Measurements from ENCODE around the gene WIPF3. TPM values are rescaled to one million over a fixed set of nuclear protein-coding genes. Genes with fewer than 3 reads are reported as not detected.

Gene WIPF3
- total and polyA plus RNA-seq, 10 donors, result 0.17 to 1.5 (median 0.65) TPM

GRCh38 chr7:29962035-29962434 lies 155.7 kb downstream of the WIPF3 start:
- no peak overlapping the region for H3K4me3 ChIP-seq
- H3K9me3 ChIP-seq, result no peaks in the 10 kb centered on the region
- H3K27me3 ChIP-seq (replicated peaks in 1 of 7), result no peaks in the 10 kb centered on the region
- TF ChIP-seq POLR2AphosphoS5 (IDR thresholded peaks at IDR 0.05) (no peak), CTCF (IDR thresholded peaks at IDR 0.05 in 8 of 11, conservative IDR thresholded peaks at IDR 0.05 in 3 of 11) (no peak), POLR2A (IDR thresholded peaks at IDR 0.05) (no peak)
- no peak overlapping the region for H3K27ac ChIP-seq
- WGBS, 5 donors, result 91 to 100% (median 95%) methylated on average over 1 of the region's 1 CpG
- no peak for DNase-seq
- intact Hi-C loops (cut with DNase I; ENCODE audit: low total_unique reads), result no loop called here
- H3K4me1 ChIP-seq, result peaks cover 0 to 6% (median 0%) of the 10 kb centered on the region in 6 donors
- H3K36me3 ChIP-seq, result peaks cover 0 to 4% (median 0%) of the 10 kb centered on the region in 6 donors

- no peak for DNase-seq
- Histone ChIP-seq H3K4me1 (peaks cover 0 to 5% (median 0%) of the 10 kb centered on the region in 6 donors), H3K4me3 (no peak overlapping the region), H3K27ac (no peak overlapping the region), H3K36me3 (peaks cover 0 to 6% (median 0%) of the 10 kb centered on the region in 6 donors), H3K9me3 (no peaks in the 10 kb centered on the region), H3K27me3 (replicated peaks in 1 of 7) (no peaks in the 10 kb centered on the region)
- WGBS, 5 donors, result 87 to 96% (median 89%) methylated on average over 3 of the region's 3 CpGs
- TF ChIP-seq POLR2A (IDR thresholded peaks at IDR 0.05) (no peak), CTCF (IDR thresholded peaks at IDR 0.05 in 8 of 11, conservative IDR thresholded peaks at IDR 0.05 in 3 of 11) (no peak), POLR2AphosphoS5 (IDR thresholded peaks at IDR 0.05) (no peak)
- intact Hi-C loops (cut with DNase I; ENCODE audit: low total_unique reads), result no loop called here
These were observed 158.7 kb downstream of the WIPF3 start for GRCh38 chr7:29965030-29965429.

Small RNA genes within 50 kb of the gene (small RNA-seq; reads per million reads assigned to genes)
- 0 reads per million in 4 donors for gene RF01210

Other genes with a start within 250 kb of the WIPF3 start
- not detected for gene PRR15, start 242.7 kb upstream of the WIPF3 start, total RNA-seq
- under 1 TPM in 2 of 3 donors, not detected in 1; 0.06 to 0.11 TPM for gene PRR15, start 242.7 kb upstream of the WIPF3 start, polyA plus RNA-seq
- gene SCRN1, start 183.3 kb downstream of the WIPF3 start, total RNA-seq, result 10 to 100 TPM; 14.4 to 27.8 (median 20.5) TPM
- 10 to 100 TPM in 1 of 3 donors, 1 to 10 TPM in 2; 5.4 to 11.9 (median 6.4) TPM for gene SCRN1, start 183.3 kb downstream of the WIPF3 start, polyA plus RNA-seq
- gene FKBP14, start 220.2 kb downstream of the WIPF3 start, total RNA-seq, result 10 to 100 TPM in 4 of 7 donors, 1 to 10 TPM in 3; 5.5 to 14.7 (median 10.7) TPM
- gene FKBP14, start 220.2 kb downstream of the WIPF3 start, polyA plus RNA-seq, result 1 to 10 TPM; 1.2 to 1.3 (median 1.3) TPM
- gene PLEKHA8, start 221.9 kb downstream of the WIPF3 start, total RNA-seq, result 10 to 100 TPM in 3 of 7 donors, 1 to 10 TPM in 4; 5.2 to 13.6 (median 9.6) TPM
- gene PLEKHA8, start 221.9 kb downstream of the WIPF3 start, polyA plus RNA-seq, result 1 to 10 TPM; 1.4 to 1.8 (median 1.7) TPM

Data from spleen (tissue), 11 donors.